Nephron (organoid): ENCODE measurements around the gene GALNT9.
A peak's percentile ranks its signal among the peaks of the same experiment; 100 is the strongest.

Source experiments
- H3K27ac Mint-ChIP-seq, 3 experiments: 2 replicates each; pipeline ENCODE4 v1.8.0; 2020; ENCODE audit warnings: mixed read lengths in 3 of 3, mild to moderate bottlenecking in 2 of 3, moderate library complexity in 1 of 3
- H3K27me3 Mint-ChIP-seq: 2 replicates; pipeline ENCODE4 v1.8.0; 2021; ENCODE audit warnings: low read depth, mild to moderate bottlenecking, moderate library complexity, mixed read lengths
- H3K36me3 Mint-ChIP-seq: 2 replicates; pipeline ENCODE4 v1.8.0; 2020; ENCODE audit warnings: low read depth, mixed read lengths
- H3K4me1 Mint-ChIP-seq: 2 replicates; pipeline ENCODE4 v1.8.0; 2020; ENCODE audit warnings: mixed read lengths
- H3K4me3 Mint-ChIP-seq, 3 experiments: 2 replicates each; pipeline ENCODE4 v1.8.0; 2020; ENCODE audit warnings: mild to moderate bottlenecking in 3 of 3, mixed read lengths in 3 of 3, moderate library complexity in 2 of 3
- H3K9me3 Mint-ChIP-seq: 2 replicates; pipeline ENCODE4 v1.8.0; 2020; ENCODE audit warnings: mixed read lengths
- TF ChIP-seq, protein P1 (sequence below), 3 experiments: fragments of 200-600 bp; sonication (generic); IDR thresholded peaks; one replicate each; pipeline ENCODE4 v1.5.0; 2021; ENCODE audit warnings: antibody characterized with exemption in 3 of 3; ENCODE audit not compliant: unreplicated experiment in 3 of 3

Gene GALNT9

DNA sequence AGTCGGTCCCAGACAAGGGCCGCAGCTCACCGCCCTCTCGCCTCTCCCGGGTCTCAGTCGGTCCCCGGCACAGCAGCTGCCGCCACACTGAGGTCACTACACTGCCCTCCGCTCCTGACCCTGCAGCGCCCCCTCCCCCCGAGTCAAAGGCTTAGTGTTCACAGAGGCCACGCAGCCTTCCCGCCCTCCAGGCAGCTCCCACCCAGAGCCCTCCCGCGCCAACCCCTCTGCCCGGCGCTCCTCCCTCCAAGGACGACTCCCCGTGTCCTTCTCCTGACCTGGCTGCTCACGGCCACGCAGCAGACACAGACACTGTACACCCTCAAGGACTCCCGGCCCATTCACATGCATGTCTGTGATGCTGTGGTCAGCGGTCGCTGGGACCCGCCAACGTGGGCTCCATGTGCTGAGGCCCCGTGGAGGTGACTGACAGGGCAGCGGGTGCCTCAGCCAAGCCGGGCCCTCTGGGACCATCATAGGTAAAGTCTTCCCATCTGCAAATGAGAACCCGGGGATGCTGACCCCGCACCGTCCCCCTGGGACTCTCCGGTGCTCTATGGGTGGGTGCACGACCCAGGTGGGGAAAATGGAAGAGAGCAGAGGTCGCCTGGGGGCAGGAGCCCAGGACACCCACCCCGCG, 16.3 kb upstream of the GALNT9 start:
- TF ChIP-seq, protein P1, sequence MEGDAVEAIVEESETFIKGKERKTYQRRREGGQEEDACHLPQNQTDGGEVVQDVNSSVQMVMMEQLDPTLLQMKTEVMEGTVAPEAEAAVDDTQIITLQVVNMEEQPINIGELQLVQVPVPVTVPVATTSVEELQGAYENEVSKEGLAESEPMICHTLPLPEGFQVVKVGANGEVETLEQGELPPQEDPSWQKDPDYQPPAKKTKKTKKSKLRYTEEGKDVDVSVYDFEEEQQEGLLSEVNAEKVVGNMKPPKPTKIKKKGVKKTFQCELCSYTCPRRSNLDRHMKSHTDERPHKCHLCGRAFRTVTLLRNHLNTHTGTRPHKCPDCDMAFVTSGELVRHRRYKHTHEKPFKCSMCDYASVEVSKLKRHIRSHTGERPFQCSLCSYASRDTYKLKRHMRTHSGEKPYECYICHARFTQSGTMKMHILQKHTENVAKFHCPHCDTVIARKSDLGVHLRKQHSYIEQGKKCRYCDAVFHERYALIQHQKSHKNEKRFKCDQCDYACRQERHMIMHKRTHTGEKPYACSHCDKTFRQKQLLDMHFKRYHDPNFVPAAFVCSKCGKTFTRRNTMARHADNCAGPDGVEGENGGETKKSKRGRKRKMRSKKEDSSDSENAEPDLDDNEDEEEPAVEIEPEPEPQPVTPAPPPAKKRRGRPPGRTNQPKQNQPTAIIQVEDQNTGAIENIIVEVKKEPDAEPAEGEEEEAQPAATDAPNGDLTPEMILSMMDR (IDR thresholded peaks at IDR 0.05; ENCODE audit: unreplicated experiment in 3 of 3): no peak
- peaks cover 3% of the 10 kb centered on the region for H3K9me3 Mint-ChIP-seq
- H3K4me1 Mint-ChIP-seq: peaks cover 21% of the 10 kb centered on the region
- peak overlapping the region in 2 of 3 experiments; percentile 32 to 50 for H3K4me3 Mint-ChIP-seq
- peaks cover 63% of the 10 kb centered on the region for H3K27me3 Mint-ChIP-seq
- no peaks in the 10 kb centered on the region for H3K36me3 Mint-ChIP-seq
- H3K27ac Mint-ChIP-seq: no peak overlapping the region

DNA sequence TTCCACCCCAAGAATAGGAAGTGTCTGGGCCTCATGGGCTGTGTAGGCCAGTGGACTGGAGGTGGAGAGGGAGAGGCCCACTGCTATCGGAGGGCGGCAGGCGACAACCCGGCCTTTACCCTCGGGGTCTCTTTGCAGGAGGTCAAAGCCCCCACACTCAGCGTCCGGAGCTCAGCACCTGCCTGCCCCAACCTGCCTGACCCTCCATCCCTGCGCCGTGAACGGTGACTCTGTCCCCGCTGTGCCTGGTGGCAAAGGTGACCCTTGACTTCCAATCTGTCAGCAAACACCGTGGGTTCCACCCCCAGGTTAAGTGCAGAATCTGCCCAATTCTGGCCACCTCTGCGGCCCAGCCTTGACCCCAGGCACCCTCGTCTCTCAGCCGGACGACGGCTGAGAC, 15.7 kb upstream of the GALNT9 start:
- Mint-ChIP-seq H3K27me3 (peaks cover 65% of the 10 kb centered on the region), H3K36me3 (no peaks in the 10 kb centered on the region), H3K4me3 (no peak overlapping the region), H3K27ac (no peak overlapping the region), H3K9me3 (peaks cover 3% of the 10 kb centered on the region), H3K4me1 (peaks cover 21% of the 10 kb centered on the region)
- TF ChIP-seq, protein P1 (IDR thresholded peaks at IDR 0.05; ENCODE audit: unreplicated experiment in 3 of 3): no peak

DNA sequence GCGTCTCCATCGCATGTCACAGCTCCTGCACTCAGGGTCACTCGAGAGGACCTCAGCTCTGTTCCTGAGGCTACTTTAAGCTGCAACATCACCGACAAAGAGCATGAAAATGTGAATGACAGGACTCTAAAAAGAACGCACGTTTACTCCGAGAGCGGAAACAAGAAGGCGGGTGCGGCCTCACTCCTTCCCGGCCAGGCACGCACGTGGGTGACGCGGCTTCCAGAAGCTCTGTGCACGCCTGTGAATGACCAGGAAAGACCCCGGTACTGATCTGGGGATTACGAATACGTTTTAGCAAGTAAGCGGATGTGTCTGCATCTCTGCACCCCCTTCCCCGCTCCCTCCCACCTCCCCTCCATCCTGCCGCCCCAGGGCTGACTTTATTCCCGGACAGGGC, 15.2 kb upstream of the GALNT9 start:
- H3K27me3 Mint-ChIP-seq: peaks cover 69% of the 10 kb centered on the region

DNA sequence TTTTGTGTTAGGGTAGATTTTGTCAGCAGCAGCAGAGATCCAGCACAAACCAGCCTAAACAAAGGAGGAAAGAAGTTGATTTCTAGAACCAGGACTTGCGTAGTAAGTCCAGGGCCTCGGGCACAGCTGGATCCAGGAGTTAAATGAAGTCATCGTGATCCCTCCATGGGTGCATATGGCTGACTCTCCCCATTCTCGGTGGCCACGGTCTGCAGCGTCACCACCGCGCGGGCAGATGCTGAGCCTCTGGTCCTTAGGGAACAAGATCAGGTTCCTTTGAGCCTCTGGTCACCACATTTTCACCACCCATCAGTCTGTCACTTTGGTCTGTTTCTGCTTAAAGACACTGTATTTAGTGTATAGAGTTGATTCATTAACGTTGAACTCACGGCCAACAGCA, 14.8 kb upstream of the GALNT9 start:
- Mint-ChIP-seq H3K27me3 (peaks cover 69% of the 10 kb centered on the region), H3K4me3 (no peak overlapping the region), H3K9me3 (peaks cover 3% of the 10 kb centered on the region), H3K36me3 (no peaks in the 10 kb centered on the region), H3K27ac (peak overlapping the region in 1 of 3 experiments; percentile 3), H3K4me1 (peaks cover 21% of the 10 kb centered on the region)
- TF ChIP-seq, protein P1 (IDR thresholded peaks at IDR 0.05; ENCODE audit: unreplicated experiment in 3 of 3): no peak

More for the DNA sequence above, 15.2 kb upstream of the GALNT9 start:
- Mint-ChIP-seq H3K4me3 (no peak overlapping the region), H3K4me1 (peaks cover 21% of the 10 kb centered on the region), H3K36me3 (no peaks in the 10 kb centered on the region), H3K27ac (no peak overlapping the region), H3K9me3 (peaks cover 3% of the 10 kb centered on the region)
- TF ChIP-seq, protein P1 (IDR thresholded peaks at IDR 0.05; ENCODE audit: unreplicated experiment in 3 of 3): no peak

DNA sequence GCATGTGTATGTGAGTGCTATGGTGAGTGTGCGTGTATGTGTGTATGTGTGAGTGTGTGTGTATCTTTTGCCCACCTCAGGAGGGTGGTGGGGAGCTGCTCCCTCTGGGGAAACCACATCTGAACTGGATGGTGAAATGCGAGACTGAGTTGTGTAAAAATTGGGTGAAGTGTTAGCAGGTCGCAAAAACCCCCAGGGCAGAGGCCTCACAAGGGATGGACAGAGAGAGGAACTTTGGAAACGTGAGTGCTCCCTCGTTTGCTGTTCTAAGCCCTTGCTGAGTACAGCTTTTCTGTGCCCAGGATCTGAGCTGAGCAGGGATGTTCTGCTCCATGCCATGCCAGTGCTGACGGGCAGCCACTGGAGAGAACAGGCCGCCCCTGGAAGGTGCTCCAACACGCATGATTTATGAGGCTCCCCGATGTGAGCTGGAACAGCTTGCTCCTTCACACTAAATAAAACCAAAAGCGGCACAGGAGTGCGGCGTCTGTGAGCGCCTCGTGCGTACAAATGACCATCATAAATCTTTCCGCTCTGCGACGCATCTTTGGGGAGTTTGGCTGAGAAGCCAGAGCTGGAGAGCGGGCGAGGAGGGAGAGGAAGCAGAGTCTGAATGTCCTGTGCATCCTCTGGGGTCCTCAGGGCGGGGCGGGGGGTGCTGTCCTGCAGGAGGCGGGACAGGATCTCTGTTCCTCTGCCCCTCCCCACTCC, 14.1 kb upstream of the GALNT9 start:
- Mint-ChIP-seq H3K36me3 (no peaks in the 10 kb centered on the region), H3K9me3 (peaks cover 3% of the 10 kb centered on the region)
- TF ChIP-seq, protein P1 (IDR thresholded peaks at IDR 0.05; ENCODE audit: unreplicated experiment in 3 of 3): no peak

More for the DNA sequence above, 14.1 kb upstream of the GALNT9 start:
- Mint-ChIP-seq H3K4me1 (peaks cover 21% of the 10 kb centered on the region), H3K27ac (peak overlapping the region in 2 of 3 experiments; percentile 3 to 23), H3K4me3 (no peak overlapping the region), H3K27me3 (peaks cover 73% of the 10 kb centered on the region)
